C4-2B (cell line): Measurements from ENCODE around the gene DIRAS1.

Experiments
- CTCF ChIP-seq: fragments of 450-650 bp; conservative IDR thresholded peaks from 2 replicates; pipeline ENCODE4 v1.5.1; 2017; ENCODE audit warnings: mild to moderate bottlenecking
- ZFX ChIP-seq: fragments of 450-650 bp; IDR thresholded peaks from 2 replicates; pipeline ENCODE4 v1.6.1; 2017

- TF ChIP-seq CTCF: no peak
- no peak for TF ChIP-seq ZFX
Measured at GRCh38 chr19:2680808-2681207, 40.4 kb downstream of the DIRAS1 start.
